ENCODE results near the gene MAP2.

- TF ChIP-seq CTCF (IDR thresholded peaks at IDR 0.05) = no peak
- TF ChIP-seq EZH2 (IDR thresholded peaks at IDR 0.05; ENCODE audit: borderline replicate concordance, insufficient read depth, low read depth, low read length, poor library complexity, severe bottlenecking) = no peak
These were observed 191.0 kb downstream of the MAP2 start for GRCh38 chr2:209614690-209615369.

Data from B cell (primary cell).